OCI-LY7 (cell line): ENCODE results near the gene FIGN. TPM values are rescaled to one million over a fixed set of nuclear protein-coding genes. Genes with fewer than 3 reads are reported as not detected.

Experiments
- BruUV-seq: library from RNA; stranded (reverse); fragments of 400-500 nt; replicated peaks from 2 replicates; lab custom pipeline; 2021; lab: Mats Ljungman, UMichigan
- CTCF ChIA-PET: fragments of 300-600 bp; sonication (Branson Sonifier 250); formaldehyde crosslinking; loops from one replicate; lab custom pipeline; 2022; ENCODE audit warnings: antibody characterized with exemption; ENCODE audit not compliant: unreplicated experiment; lab: Charles Lee
- POLR2A ChIA-PET: fragments of 300-600 bp; sonication (Branson Sonifier 250); formaldehyde crosslinking; loops from one replicate; lab custom pipeline; 2022; ENCODE audit warnings: antibody characterized with exemption; lab: Charles Lee
- DNase-seq: peaks from one replicate; pipeline ENCODE4 v3.0.0-alpha.2; 2015; ENCODE audit warnings: low spot score
- H2AFZ ChIP-seq: fragments of 200-600 bp; sonication (generic), shearing (Covaris generic); 2 replicates; pipeline ENCODE4 v1.6.1; 2014; ENCODE audit warnings: mild to moderate bottlenecking, antibody characterized with exemption, low read length, moderate library complexity
- H3K27ac ChIP-seq: fragments of 200-600 bp; sonication (generic); 2 replicates; pipeline ENCODE4 v1.5.1; 2014; ENCODE audit warnings: mixed run types, low read depth, mild to moderate bottlenecking, moderate library complexity, low read length, inconsistent platforms; ENCODE audit not compliant: poor library complexity, severe bottlenecking
- H3K36me3 ChIP-seq: fragments of 200-600 bp; sonication (generic); 2 replicates; pipeline ENCODE4 v1.6.1; 2014; ENCODE audit warnings: mild to moderate bottlenecking, antibody characterized with exemption, low read length, moderate library complexity, mixed read lengths; ENCODE audit not compliant: insufficient read depth
- H3K4me1 ChIP-seq: fragments of 200-600 bp; sonication (generic); 2 replicates; pipeline ENCODE4 v1.5.1; 2014; ENCODE audit warnings: mild to moderate bottlenecking, low read length; ENCODE audit not compliant: insufficient read depth, poor library complexity, severe bottlenecking
- H3K4me2 ChIP-seq: fragments of 200-600 bp; sonication (generic); 2 replicates; pipeline ENCODE4 v1.6.1; 2014; ENCODE audit warnings: mild to moderate bottlenecking, low read length
- H3K4me3 ChIP-seq: fragments of 200-600 bp; sonication (generic); 2 replicates; pipeline ENCODE4 v1.5.1; 2014; ENCODE audit warnings: mild to moderate bottlenecking, low read depth, low read length; ENCODE audit not compliant: poor library complexity, severe bottlenecking
- H3K79me2 ChIP-seq: fragments of 200-600 bp; sonication (generic); 2 replicates; pipeline ENCODE4 v1.6.1; 2016; ENCODE audit warnings: low read depth, mild to moderate bottlenecking, low read length, moderate library complexity, mixed read lengths; ENCODE audit not compliant: insufficient read depth
- H3K9me2 ChIP-seq: fragments of 200-600 bp; sonication (generic); 2 replicates; pipeline ENCODE4 v1.6.1; 2016; ENCODE audit warnings: mild to moderate bottlenecking, low read length, mixed read lengths; ENCODE audit not compliant: insufficient read depth
- H3K9me3 ChIP-seq: fragments of 200-600 bp; sonication (generic); 2 replicates; pipeline ENCODE4 v1.6.1; 2014; ENCODE audit warnings: mild to moderate bottlenecking, mixed run types, low read length, mixed read lengths
- H4K20me1 ChIP-seq: fragments of 200-600 bp; sonication (generic); 2 replicates; pipeline ENCODE4 v1.6.1; 2014; ENCODE audit warnings: mild to moderate bottlenecking, antibody characterized with exemption, low read length, moderate library complexity, mixed read lengths; ENCODE audit not compliant: insufficient read depth
- CTCF ChIP-seq: fragments of 200-600 bp; sonication (generic); conservative IDR thresholded peaks from 2 replicates; pipeline ENCODE4 v1.5.1; 2014; ENCODE audit warnings: mild to moderate bottlenecking, antibody characterized with exemption, low read length, moderate library complexity, mixed read lengths
- EZH2phosphoT487 ChIP-seq: fragments of 200-600 bp; sonication (generic); IDR thresholded peaks from 2 replicates; pipeline ENCODE4 v1.6.1; 2018; ENCODE audit warnings: low read depth, borderline replicate concordance, mild to moderate bottlenecking, mixed run types, antibody characterized with exemption, low read length, moderate library complexity, mixed read lengths
- intact Hi-C: fragments of 100-400 bp; cut with micrococcal nuclease; formaldehyde crosslinking; loops from one replicate; pipeline ENCODE4 v1.10.0; 2022; ENCODE audit not compliant: unreplicated experiment
- total RNA-seq, 2 experiments: library from RNA; depleted of rRNA in 1 of 2; stranded (reverse); fragments of >200 nt in 1 of 2; shearing (Covaris generic) in 1 of 2; gene quantifications; 2 replicates each; pipeline ENCODE4 v1.2.3, GENCODE V29; 2014 to 2022

The FIGN gene
- total RNA-seq, 2 experiments from 2014 or later: not detected

GRCh38 chr2:163741435-163741834, 5.6 kb upstream of the FIGN start:
- Histone ChIP-seq H3K9me2 (no peaks in the 10 kb centered on the region), H3K4me1 (no peaks in the 10 kb centered on the region), H3K27ac (no peak overlapping the region), H4K20me1 (no peaks in the 10 kb centered on the region), H3K9me3 (no peaks in the 10 kb centered on the region), H2AFZ (no peak overlapping the region), H3K36me3 (no peaks in the 10 kb centered on the region), H3K4me2 (no peak overlapping the region), H3K79me2 (no peaks in the 10 kb centered on the region), H3K4me3 (no peak overlapping the region)
- intact Hi-C loops: no loop called here
- no TSS peak for BruUV-seq
- ChIA-PET CTCF (no interaction called here), POLR2A (interaction anchor here (0.7 kb wide), 2 partner anchors 466 to 567 kb away, joined by 3 to 4 read pairs; no protein-coding TSS in a partner anchor)
- TF ChIP-seq EZH2phosphoT487: no peak
- TF ChIP-seq CTCF: no peak
- DNase-seq: no peak

DNA sequence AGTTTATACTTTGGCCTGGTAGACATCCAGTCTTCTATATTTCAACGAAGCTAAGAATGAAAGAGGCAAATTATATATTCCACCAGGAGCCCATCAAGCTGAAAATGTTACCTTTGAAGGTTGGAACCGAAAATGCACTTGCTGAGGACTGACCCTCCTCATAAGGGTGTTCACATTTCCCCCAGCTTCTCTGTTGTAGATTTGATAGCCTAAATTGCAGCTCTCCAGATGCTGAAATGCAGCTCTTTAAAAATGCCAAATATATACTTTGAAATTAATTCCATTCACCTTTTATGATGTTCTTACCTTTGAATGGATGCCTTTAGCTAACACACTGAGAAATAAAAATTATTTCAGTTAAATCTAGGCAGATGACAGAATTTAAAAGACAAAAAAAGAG, 1.8 kb upstream of the FIGN start:
- no peak overlapping the region for H3K4me2 ChIP-seq
- POLR2A ChIA-PET: no interaction called here

DNA sequence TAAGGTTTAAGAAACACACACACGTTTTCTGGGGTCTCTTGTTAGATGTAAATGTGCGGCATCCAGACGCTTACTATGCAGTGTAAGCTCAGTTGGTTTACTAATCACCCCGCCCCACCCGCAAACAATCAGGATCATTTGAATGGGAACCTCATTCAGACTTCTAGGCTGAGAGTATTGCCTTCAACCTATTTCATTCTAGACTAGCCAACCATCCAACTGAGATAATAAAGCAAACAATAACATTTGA, 1.3 kb upstream of the FIGN start:
- TF ChIP-seq CTCF (no peak), EZH2phosphoT487 (no peak)
- Histone ChIP-seq H4K20me1 (no peaks in the 10 kb centered on the region), H3K9me3 (no peaks in the 10 kb centered on the region), H3K79me2 (no peaks in the 10 kb centered on the region), H3K36me3 (no peaks in the 10 kb centered on the region), H3K4me1 (no peaks in the 10 kb centered on the region), H3K4me3 (no peak overlapping the region), H3K9me2 (no peaks in the 10 kb centered on the region), H3K27ac (no peak overlapping the region), H2AFZ (no peak overlapping the region), H3K4me2 (no peak overlapping the region)
- ChIA-PET CTCF (no interaction called here), POLR2A (no interaction called here)
- BruUV-seq: no TSS peak
- intact Hi-C loops: no loop called here
- no peak for DNase-seq

More for the DNA sequence above, 1.8 kb upstream of the FIGN start:
- Histone ChIP-seq H3K79me2 (no peaks in the 10 kb centered on the region), H4K20me1 (no peaks in the 10 kb centered on the region), H3K4me1 (no peaks in the 10 kb centered on the region), H3K36me3 (no peaks in the 10 kb centered on the region), H3K27ac (no peak overlapping the region), H3K4me3 (no peak overlapping the region), H3K9me2 (no peaks in the 10 kb centered on the region), H3K9me3 (no peaks in the 10 kb centered on the region), H2AFZ (no peak overlapping the region)
- intact Hi-C loops: no loop called here
- BruUV-seq: no TSS peak
- no peak for DNase-seq
- no peak for TF ChIP-seq CTCF
- CTCF ChIA-PET: no interaction called here
